Dermis microvascular lymphatic vessel endothelial cell (primary cell): ENCODE measurements around the gene PRKD3. TPM values are rescaled to one million over a fixed set of nuclear protein-coding genes. Genes with fewer than 3 reads are reported as not detected.

ENCODE experiments used
- DNase-seq, 2 donors: peaks; one replicate each; pipeline versions ENCODE4 v3.0.0 to v3.0.0-alpha.2; 2010; ENCODE audit warnings: low read depth in 2 of 2
- total RNA-seq: library from RNA; depleted of rRNA; stranded (reverse); fragments of >200 nt; gene quantifications from 2 replicates; pipeline ENCODE4 v1.2.1, GENCODE V29; 2014

The PRKD3 gene
- total RNA-seq, 1 donor from 2014 or later: 47.8 TPM

DNA sequence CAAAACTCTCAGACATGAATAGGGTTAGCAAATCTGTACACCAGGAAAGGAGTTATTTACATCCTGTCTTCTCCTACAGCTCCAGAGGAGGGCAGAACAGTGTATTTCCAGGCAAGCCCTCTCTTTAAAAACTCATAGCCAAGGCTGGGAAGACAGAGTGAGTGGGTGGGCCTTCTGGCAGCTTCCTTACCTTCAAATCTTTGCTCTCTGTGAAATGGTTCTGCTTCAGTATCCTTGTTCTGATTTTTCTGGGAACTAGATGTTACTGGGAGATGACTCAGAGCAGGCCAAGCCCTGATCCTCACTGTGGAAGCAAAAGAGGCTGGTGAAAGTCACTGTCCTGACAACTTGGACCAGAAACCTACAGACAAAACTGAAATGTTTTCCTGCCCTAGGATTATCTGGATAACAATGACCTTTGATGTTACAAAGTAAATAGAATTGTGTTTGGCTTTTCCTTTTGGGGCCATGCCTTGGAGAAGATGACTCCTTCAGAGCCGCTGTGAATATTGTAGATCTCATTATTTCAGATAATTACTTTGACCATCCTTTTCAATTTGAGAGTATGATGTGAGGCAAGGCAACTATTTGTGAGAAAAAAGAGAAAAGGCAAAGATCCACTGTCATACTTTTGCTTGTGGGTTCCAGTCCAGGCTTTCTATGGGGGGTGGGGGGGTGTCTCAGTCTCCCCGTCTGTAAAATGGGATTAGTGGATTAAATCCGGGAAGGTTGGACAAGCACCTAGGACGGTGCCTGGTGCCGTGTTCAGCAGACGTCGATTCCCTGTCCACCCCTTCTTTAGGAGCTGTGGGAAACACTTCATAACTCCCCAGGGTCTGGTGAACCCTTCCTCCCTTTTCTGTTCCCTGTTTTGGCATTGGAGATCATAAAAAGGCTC is 19.2 kb upstream of the PRKD3 start:
- peak in 1 of 2 donors; percentile 27 for DNase-seq

DNA sequence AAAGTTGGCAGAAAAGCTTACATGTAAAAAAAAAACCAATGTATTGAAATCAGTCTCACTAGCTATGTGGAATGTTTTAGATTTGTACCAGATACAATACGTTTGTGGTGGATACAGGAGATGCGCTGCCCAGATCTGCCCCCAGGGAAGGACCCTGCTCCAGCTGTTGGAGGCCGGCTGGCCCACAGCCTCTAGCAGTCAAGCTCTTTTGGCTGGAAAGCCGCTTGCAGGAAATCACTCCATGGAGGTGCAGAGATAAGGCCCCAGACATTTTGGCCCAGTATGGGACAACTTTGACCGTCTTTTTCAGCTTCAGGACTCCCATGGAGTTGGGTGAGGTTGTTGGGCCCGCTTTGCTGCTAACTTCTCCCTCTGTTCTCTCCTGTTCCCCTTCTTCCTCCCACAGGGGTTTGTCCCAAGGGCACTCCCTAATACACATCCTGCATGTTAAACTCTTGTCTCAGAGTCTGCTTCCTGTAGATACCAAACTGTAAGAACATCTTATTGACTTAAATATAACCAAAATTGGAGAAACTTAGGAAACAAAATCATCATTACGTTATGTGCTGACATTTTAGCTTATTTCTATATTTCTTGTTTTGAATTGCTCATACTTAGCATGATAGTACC is 18.1 kb upstream of the PRKD3 start:
- DNase-seq: no peak

DNA sequence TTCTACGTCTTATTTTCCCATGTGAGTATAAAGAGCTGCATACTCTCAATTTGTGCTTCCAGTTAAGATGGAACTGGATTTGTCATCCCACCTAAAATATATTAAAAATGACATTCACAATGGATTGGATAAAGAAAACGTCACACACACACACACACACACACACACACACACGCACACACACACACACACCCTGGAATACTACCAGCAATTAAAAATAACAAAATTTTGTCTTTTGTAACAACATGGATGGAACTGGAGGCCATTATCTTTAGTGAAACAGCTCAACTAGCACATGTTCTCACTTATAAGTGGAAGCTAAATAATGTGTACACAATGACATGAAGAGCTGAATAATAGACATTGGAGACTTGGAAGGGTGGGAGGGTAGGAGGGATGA is 16.0 kb upstream of the PRKD3 start:
- no peak for DNase-seq

DNA sequence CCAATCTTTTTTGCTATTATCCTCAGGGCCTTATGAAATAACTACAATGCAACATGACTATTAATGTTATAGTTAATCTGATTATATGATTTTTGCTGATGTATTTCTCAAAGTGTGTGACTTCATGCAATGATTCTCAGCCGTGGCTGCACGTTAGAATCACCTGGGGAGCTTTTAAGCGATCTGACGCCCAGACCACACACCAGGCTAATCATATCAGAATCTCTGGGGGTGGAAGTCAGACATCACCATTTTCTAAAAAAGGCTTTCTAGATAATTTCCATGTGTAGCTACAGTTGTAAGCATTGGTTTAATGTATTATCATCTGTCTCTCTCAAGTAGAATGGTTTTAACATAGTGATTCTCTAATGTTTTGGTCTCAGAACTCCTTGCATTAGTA is 14.3 kb upstream of the PRKD3 start:
- DNase-seq: no peak

DNA sequence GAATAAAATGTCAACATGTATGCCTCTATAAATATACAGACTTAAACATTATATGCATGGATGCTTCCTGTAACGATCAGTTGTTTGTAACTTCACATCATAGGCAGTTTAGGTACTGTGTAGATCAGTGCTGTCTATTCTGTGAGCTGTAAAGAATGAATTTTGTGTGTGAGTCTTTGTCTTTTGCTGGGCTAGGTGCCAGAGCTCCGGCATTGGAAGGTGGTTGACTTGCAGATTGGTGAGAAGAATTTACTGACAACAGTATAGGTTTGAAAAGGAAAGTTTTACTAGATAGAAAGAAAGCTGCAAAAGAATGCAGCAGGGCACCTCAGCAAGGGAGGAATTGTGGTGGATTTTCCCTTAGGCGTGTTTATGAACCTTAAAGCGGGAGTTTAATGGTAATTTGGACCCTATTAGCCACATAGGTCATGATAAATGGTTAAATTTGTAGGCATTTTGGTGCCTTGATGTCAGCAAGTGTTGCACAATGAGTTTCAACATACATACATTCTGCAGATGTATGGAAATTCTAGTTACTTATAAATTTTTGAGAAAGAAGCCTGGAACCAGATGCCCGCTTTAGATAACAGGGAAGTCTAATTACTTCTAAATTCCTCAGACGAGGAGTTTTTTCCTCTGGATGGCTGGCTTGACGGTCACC is 13.1 kb upstream of the PRKD3 start:
- DNase-seq: no peak

DNA sequence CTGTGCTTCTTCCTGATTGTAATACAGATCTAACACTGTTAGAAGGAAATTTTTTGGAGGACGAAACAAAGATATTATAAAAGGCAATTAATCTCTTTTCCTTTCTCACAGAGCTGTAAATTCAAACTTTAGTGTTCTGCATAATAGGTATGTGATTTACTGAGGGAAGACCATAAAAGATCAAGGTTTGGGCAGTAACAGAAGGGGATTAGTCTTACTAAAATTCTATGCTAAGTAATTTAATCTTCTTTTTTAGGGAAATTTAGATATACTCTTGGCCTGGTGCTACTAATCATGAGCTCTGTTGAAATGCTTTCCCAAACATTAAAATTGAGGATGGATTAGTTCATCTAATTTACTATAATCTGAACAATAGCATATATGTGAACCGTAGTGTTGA is 11.0 kb upstream of the PRKD3 start:
- DNase-seq: no peak

DNA sequence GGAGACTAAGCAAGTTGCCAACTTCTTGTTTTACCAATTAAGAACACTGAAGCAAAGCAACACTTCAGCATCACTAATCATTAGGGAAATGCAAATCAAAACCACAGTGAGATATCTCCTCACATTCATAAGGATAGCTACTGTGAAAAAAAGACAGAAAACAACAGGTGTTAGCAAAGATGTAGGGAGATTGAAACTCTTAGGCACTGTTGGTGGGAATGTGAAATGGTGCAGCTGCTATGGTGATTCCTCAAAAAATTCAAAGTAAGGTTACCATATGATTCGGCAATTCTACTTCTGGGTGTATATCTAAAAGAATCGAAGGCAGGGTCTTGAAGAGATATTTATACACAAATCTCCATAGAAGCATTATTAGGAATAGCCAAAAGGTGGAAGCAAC is 8.6 kb upstream of the PRKD3 start:
- DNase-seq: no peak

- DNase-seq: no peak
Measured at GRCh38 chr2:37332560-37332959, 7.9 kb upstream of the PRKD3 start.

DNA sequence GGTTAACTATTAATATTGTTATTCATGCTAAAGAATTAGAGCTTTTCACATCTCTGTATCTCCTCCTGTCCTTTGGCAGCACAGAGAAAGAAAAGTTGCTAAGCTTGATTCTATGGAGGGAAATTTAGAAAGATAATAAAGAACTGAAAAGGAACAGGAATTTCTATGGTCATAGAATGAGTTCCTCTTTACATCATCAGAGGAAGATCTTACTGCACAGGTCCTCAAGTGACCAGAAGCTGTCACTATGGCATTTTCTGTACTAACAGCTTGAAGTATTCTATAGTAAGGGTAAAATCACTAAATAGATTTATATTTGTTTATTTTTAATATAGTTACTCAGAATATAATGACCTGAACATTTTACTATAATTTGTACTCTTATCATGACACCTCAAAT is 6.0 kb upstream of the PRKD3 start:
- DNase-seq: no peak

- DNase-seq: no peak
Measured at GRCh38 chr2:37326866-37327634, 2.4 kb upstream of the PRKD3 start.

DNA sequence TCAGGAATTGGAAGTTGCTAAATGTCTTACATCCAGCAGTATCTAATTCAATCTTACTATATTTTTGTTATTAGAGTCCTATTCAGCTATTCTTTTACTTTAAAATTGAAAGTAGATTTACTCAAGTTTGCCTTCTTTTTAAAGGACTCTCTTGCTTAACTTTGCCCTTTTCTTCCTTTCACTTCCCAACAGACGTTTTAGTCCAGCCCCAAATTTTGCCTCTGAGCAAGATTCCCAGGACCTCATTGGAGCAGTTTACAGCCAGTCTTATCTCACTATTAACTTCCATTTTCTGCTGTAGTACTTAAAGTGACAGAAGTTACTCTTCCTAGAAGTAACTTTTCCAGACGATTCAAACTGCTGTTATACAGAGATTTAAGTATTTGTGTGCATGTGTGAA is 1.7 kb upstream of the PRKD3 start:
- DNase-seq: no peak

DNA sequence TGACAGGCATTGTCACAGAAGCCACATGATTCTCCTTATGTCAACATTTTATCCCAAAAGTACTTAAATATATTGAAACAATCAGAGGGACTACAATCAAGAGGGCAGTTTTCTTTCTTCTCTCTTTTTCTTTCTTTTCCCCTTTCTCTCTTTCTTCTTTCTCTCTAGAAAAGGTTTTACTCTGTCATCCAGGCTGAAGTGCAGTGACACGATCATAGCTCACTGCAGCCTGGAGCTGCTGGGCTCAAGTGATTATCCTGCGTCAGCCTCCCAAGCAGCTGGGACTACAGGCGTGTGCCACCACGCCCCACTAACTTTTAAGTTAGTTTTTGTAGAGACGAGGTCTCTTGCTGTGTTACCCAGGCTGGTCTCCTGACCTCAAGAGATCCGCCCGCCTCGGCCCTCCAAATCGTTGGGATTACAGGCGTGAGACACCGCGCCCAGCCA is 1.0 kb upstream of the PRKD3 start:
- DNase-seq: no peak

GRCh38 chr2:37324536-37324785 is 172 bp downstream of the PRKD3 start:
- no peak for DNase-seq

- peak in 1 of 2 donors; percentile 49 for DNase-seq
Measured at GRCh38 chr2:37323781-37324535, 675 bp downstream of the PRKD3 start.

- DNase-seq: no peak
Measured at GRCh38 chr2:37323176-37323780, 1.4 kb downstream of the PRKD3 start.

GRCh38 chr2:37322368-37322767 is 2.3 kb downstream of the PRKD3 start:
- peak in 1 of 2 donors; percentile 30 for DNase-seq

GRCh38 chr2:37321029-37321682 is 3.5 kb downstream of the PRKD3 start:
- DNase-seq: no peak

DNA sequence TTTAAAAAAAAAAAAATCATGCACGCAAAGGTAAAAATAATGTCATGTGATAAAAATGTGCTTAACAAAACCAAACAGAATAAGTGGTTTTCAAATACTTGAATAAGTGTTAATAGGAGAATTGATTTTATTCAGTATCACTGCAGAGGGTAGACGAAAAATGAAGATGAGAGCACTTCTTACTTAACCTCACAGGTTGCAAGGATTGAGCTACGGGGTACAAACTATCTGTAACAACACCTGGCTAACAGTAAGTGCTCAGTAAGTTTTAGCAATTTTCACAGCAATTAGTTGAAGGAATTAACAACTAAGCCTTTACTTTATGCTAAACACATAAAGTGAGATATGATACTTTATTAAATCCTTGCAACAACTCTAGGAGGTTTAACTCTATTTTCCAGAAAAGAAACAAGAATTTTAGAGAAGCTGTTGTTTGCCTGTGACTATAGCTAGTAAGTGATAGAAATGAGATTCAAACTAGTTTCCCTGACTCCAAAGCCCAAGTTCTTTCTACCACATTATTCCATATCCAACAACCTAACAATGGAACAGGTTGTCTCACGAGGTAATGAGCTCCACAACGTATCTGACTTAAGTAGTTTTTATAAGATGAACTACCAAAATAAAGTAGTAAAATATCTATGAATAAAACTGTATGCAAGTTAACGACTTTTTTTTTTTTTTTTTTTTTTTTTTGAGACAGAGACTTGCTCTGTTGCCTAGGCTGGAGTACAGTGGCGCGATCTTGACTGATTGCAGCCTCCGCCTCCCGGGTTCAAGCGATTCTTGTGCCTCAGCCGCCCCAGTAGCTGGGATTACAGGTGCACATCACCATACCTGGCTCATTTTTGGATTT is 4.7 kb downstream of the PRKD3 start:
- no peak for DNase-seq

- DNase-seq: no peak
Measured at GRCh38 chr2:37318401-37318800, 6.2 kb downstream of the PRKD3 start.
